Measurements from ENCODE around the gene GOLGA6L9. TPM values are rescaled to one million over a fixed set of nuclear protein-coding genes. Genes with fewer than 3 reads are reported as not detected.
"Not testable (repeated sequence)": the region's sequence is repeated elsewhere in the genome, so short reads cannot be mapped to it uniquely, and the experiment has no call there.

GOLGA6L9 gene
- polyA plus RNA-seq, 3 donors, result 0.28 TPM; not detected in 2

GRCh38 chr15:82427117-82427516 lies 2.5 kb upstream of the GOLGA6L9 start:
- H3K4me3 ChIP-seq (replicated peaks in 1 of 3; ENCODE audit: low read depth in 2 of 3, low read length in 3 of 3); H3K9me3 Mint-ChIP-seq; H2AFZ ChIP-seq (ENCODE audit: insufficient read depth, low read depth, low read length, poor library complexity, severe bottlenecking); H3K27me3 ChIP-seq (ENCODE audit: control insufficient read depth in 2 of 2, insufficient read depth in 2 of 2, low read length in 2 of 2); H3K36me3 Mint-ChIP-seq; H3K27me3 Mint-ChIP-seq (ENCODE audit: low read depth in 3 of 3); H3K79me2 ChIP-seq (ENCODE audit: insufficient read depth, low read length); DNase-seq; H3K4me2 ChIP-seq (replicated peaks; ENCODE audit: extremely low read depth, low read length, poor library complexity, severe bottlenecking); H3K36me3 ChIP-seq (replicated peaks in 1 of 2; ENCODE audit: control insufficient read depth in 1 of 2, insufficient read depth in 2 of 2, low read length in 2 of 2); H3K27ac Mint-ChIP-seq; H3K4me1 ChIP-seq (ENCODE audit: control insufficient read depth in 1 of 2, insufficient read depth in 2 of 2, low read length in 2 of 2); H4K20me1 ChIP-seq (ENCODE audit: insufficient read depth, low read length); H3K27ac ChIP-seq (ENCODE audit: low read depth in 1 of 2, low read length in 2 of 2); H3K4me3 Mint-ChIP-seq; intact Hi-C loops (cut with micrococcal nuclease); H3K4me1 Mint-ChIP-seq; H3K9me3 ChIP-seq (replicated peaks in 1 of 2; ENCODE audit: control insufficient read depth in 1 of 2, insufficient read depth in 1 of 2, low read length in 2 of 2); H3K9ac ChIP-seq (ENCODE audit: insufficient read depth, low read length, poor library complexity, severe bottlenecking): not testable (repeated sequence)
- no CpG with 5 or more reads among the region's 1 CpG for WGBS (ENCODE audit: insufficient coverage)

- H3K4me1 ChIP-seq (ENCODE audit: control insufficient read depth in 1 of 2, insufficient read depth in 2 of 2, low read length in 2 of 2); H3K4me2 ChIP-seq (replicated peaks; ENCODE audit: extremely low read depth, low read length, poor library complexity, severe bottlenecking); H3K27ac ChIP-seq (ENCODE audit: low read depth in 1 of 2, low read length in 2 of 2); H3K36me3 Mint-ChIP-seq; intact Hi-C loops (cut with micrococcal nuclease); H3K27ac Mint-ChIP-seq; H3K4me3 Mint-ChIP-seq; DNase-seq; H3K9ac ChIP-seq (ENCODE audit: insufficient read depth, low read length, poor library complexity, severe bottlenecking); H4K20me1 ChIP-seq (ENCODE audit: insufficient read depth, low read length); H3K9me3 ChIP-seq (replicated peaks in 1 of 2; ENCODE audit: control insufficient read depth in 1 of 2, insufficient read depth in 1 of 2, low read length in 2 of 2); H3K36me3 ChIP-seq (replicated peaks in 1 of 2; ENCODE audit: control insufficient read depth in 1 of 2, insufficient read depth in 2 of 2, low read length in 2 of 2); H3K4me1 Mint-ChIP-seq; H3K27me3 ChIP-seq (ENCODE audit: control insufficient read depth in 2 of 2, insufficient read depth in 2 of 2, low read length in 2 of 2); H3K9me3 Mint-ChIP-seq; H3K79me2 ChIP-seq (ENCODE audit: insufficient read depth, low read length); H3K27me3 Mint-ChIP-seq (ENCODE audit: low read depth in 3 of 3): not testable (repeated sequence)
- peak overlapping the region in 2 of 3 experiments; percentile 7 to 47 for H3K4me3 ChIP-seq (replicated peaks in 1 of 3; ENCODE audit: low read depth in 2 of 3, low read length in 3 of 3)
- peak overlapping the region; percentile 76 for H2AFZ ChIP-seq (ENCODE audit: insufficient read depth, low read depth, low read length, poor library complexity, severe bottlenecking)
- 0% methylated on average over 2 of the region's 32 CpGs for WGBS (ENCODE audit: insufficient coverage)
Measured at GRCh38 chr15:82445420-82445819, 15.8 kb downstream of the GOLGA6L9 start.

- H3K27me3 Mint-ChIP-seq (ENCODE audit: low read depth in 3 of 3); H3K9ac ChIP-seq (ENCODE audit: insufficient read depth, low read length, poor library complexity, severe bottlenecking); H3K4me1 ChIP-seq (ENCODE audit: control insufficient read depth in 1 of 2, insufficient read depth in 2 of 2, low read length in 2 of 2); H3K9me3 Mint-ChIP-seq; H4K20me1 ChIP-seq (ENCODE audit: insufficient read depth, low read length); H3K4me3 Mint-ChIP-seq; H3K27ac ChIP-seq (ENCODE audit: low read depth in 1 of 2, low read length in 2 of 2); H3K27me3 ChIP-seq (ENCODE audit: control insufficient read depth in 2 of 2, insufficient read depth in 2 of 2, low read length in 2 of 2); H3K36me3 ChIP-seq (replicated peaks in 1 of 2; ENCODE audit: control insufficient read depth in 1 of 2, insufficient read depth in 2 of 2, low read length in 2 of 2); DNase-seq; H2AFZ ChIP-seq (ENCODE audit: insufficient read depth, low read depth, low read length, poor library complexity, severe bottlenecking); H3K79me2 ChIP-seq (ENCODE audit: insufficient read depth, low read length); H3K4me1 Mint-ChIP-seq; H3K36me3 Mint-ChIP-seq; intact Hi-C loops (cut with micrococcal nuclease); H3K9me3 ChIP-seq (replicated peaks in 1 of 2; ENCODE audit: control insufficient read depth in 1 of 2, insufficient read depth in 1 of 2, low read length in 2 of 2); H3K4me3 ChIP-seq (replicated peaks in 1 of 3; ENCODE audit: low read depth in 2 of 3, low read length in 3 of 3); H3K4me2 ChIP-seq (replicated peaks; ENCODE audit: extremely low read depth, low read length, poor library complexity, severe bottlenecking); H3K27ac Mint-ChIP-seq: not testable (repeated sequence)
- no CpG with 5 or more reads among the region's 4 CpGs for WGBS (ENCODE audit: insufficient coverage)
Measured at GRCh38 chr15:82457336-82457735, 27.7 kb downstream of the GOLGA6L9 start.

- DNase-seq; intact Hi-C loops (cut with micrococcal nuclease); H3K9me3 Mint-ChIP-seq; H3K36me3 ChIP-seq (replicated peaks in 1 of 2; ENCODE audit: control insufficient read depth in 1 of 2, insufficient read depth in 2 of 2, low read length in 2 of 2); H4K20me1 ChIP-seq (ENCODE audit: insufficient read depth, low read length); H3K4me1 Mint-ChIP-seq; H3K9me3 ChIP-seq (replicated peaks in 1 of 2; ENCODE audit: control insufficient read depth in 1 of 2, insufficient read depth in 1 of 2, low read length in 2 of 2); H3K4me3 ChIP-seq (replicated peaks in 1 of 3; ENCODE audit: low read depth in 2 of 3, low read length in 3 of 3); H3K4me1 ChIP-seq (ENCODE audit: control insufficient read depth in 1 of 2, insufficient read depth in 2 of 2, low read length in 2 of 2); H3K79me2 ChIP-seq (ENCODE audit: insufficient read depth, low read length); H3K27ac Mint-ChIP-seq; H3K36me3 Mint-ChIP-seq; H3K9ac ChIP-seq (ENCODE audit: insufficient read depth, low read length, poor library complexity, severe bottlenecking); H3K27me3 ChIP-seq (ENCODE audit: control insufficient read depth in 2 of 2, insufficient read depth in 2 of 2, low read length in 2 of 2); H3K4me3 Mint-ChIP-seq; H3K27me3 Mint-ChIP-seq (ENCODE audit: low read depth in 3 of 3); H3K4me2 ChIP-seq (replicated peaks; ENCODE audit: extremely low read depth, low read length, poor library complexity, severe bottlenecking); H3K27ac ChIP-seq (ENCODE audit: low read depth in 1 of 2, low read length in 2 of 2); H2AFZ ChIP-seq (ENCODE audit: insufficient read depth, low read depth, low read length, poor library complexity, severe bottlenecking): not testable (repeated sequence)
- WGBS (ENCODE audit: insufficient coverage), result no CpG with 5 or more reads among the region's 5 CpGs
Measured at GRCh38 chr15:82465629-82466028, 36.0 kb downstream of the GOLGA6L9 start.

All from CD14-positive monocyte (primary cell).